ENCODE data around the gene EFCAB7.
"Not testable (repeated sequence)": the region's sequence is repeated elsewhere in the genome, so short reads cannot be mapped to it uniquely, and the experiment has no call there.

EFCAB7 gene

GRCh38 chr1:63548877-63549276 lies 25.6 kb downstream of the EFCAB7 start:
- no peak for DNase-seq (ENCODE audit: low read depth in 2 of 2)

- no peak for DNase-seq (ENCODE audit: low read depth in 2 of 2)
Observed at GRCh38 chr1:63555480-63555879, 32.2 kb downstream of the EFCAB7 start.

- DNase-seq (ENCODE audit: low read depth in 2 of 2), result peak in 1 of 2 donors; percentile 7
Observed at GRCh38 chr1:63557365-63557987, 34.2 kb downstream of the EFCAB7 start.

GRCh38 chr1:63559357-63559756 lies 36.0 kb downstream of the EFCAB7 start:
- no peak for DNase-seq (ENCODE audit: low read depth in 2 of 2)

GRCh38 chr1:63563745-63564144 lies 40.4 kb downstream of the EFCAB7 start:
- no peak for DNase-seq (ENCODE audit: low read depth in 2 of 2)

- no peak for DNase-seq (ENCODE audit: low read depth in 2 of 2)
Observed at GRCh38 chr1:63569068-63569467, 45.7 kb downstream of the EFCAB7 start.

- DNase-seq (ENCODE audit: low read depth in 2 of 2), result no peak
Observed at GRCh38 chr1:63569640-63570316, 46.5 kb downstream of the EFCAB7 start.

GRCh38 chr1:63572686-63573085 lies 49.4 kb downstream of the EFCAB7 start:
- DNase-seq (ENCODE audit: low read depth in 2 of 2), result not testable (repeated sequence)

GRCh38 chr1:63574203-63574796 lies 51.0 kb downstream of the EFCAB7 start:
- not testable (repeated sequence) for DNase-seq (ENCODE audit: low read depth in 2 of 2)

- DNase-seq (ENCODE audit: low read depth in 2 of 2), result no peak
Observed at GRCh38 chr1:63575340-63575826, 52.1 kb downstream of the EFCAB7 start.

- not testable (repeated sequence) for DNase-seq (ENCODE audit: low read depth in 2 of 2)
Observed at GRCh38 chr1:63586326-63586725, 63.0 kb downstream of the EFCAB7 start.

GRCh38 chr1:63590166-63590560 lies 66.8 kb downstream of the EFCAB7 start:
- no peak for DNase-seq (ENCODE audit: low read depth in 2 of 2)

- peak; percentile 18 to 31 for DNase-seq (ENCODE audit: low read depth in 2 of 2)
Observed at GRCh38 chr1:63592536-63593302, 69.4 kb downstream of the EFCAB7 start.

GRCh38 chr1:63593303-63593885 lies 70.1 kb downstream of the EFCAB7 start, which contains the start of gene PGM1:
PGM1 (plus strand) TSS chr1:63593411; CDS start chr1:63593489, 78 bp downstream.
- peak; percentile 67 to 69 for DNase-seq (ENCODE audit: low read depth in 2 of 2)

- DNase-seq (ENCODE audit: low read depth in 2 of 2), result peak; percentile 65 to 75
Observed at GRCh38 chr1:63593886-63594605, 70.7 kb downstream of the EFCAB7 start.

- DNase-seq (ENCODE audit: low read depth in 2 of 2), result no peak
Observed at GRCh38 chr1:63595435-63595834, 72.1 kb downstream of the EFCAB7 start.

- no peak for DNase-seq (ENCODE audit: low read depth in 2 of 2)
Observed at GRCh38 chr1:63599799-63600198, 76.5 kb downstream of the EFCAB7 start.

GRCh38 chr1:63600248-63600647 lies 76.9 kb downstream of the EFCAB7 start:
- DNase-seq (ENCODE audit: low read depth in 2 of 2), result no peak

GRCh38 chr1:63601061-63601460 lies 77.7 kb downstream of the EFCAB7 start:
- DNase-seq (ENCODE audit: low read depth in 2 of 2), result no peak

- no peak for DNase-seq (ENCODE audit: low read depth in 2 of 2)
Observed at GRCh38 chr1:63601463-63601862, 78.1 kb downstream of the EFCAB7 start.

GRCh38 chr1:63601912-63602311 lies 78.6 kb downstream of the EFCAB7 start:
- DNase-seq (ENCODE audit: low read depth in 2 of 2), result no peak
